Superior temporal gyrus (tissue), 1 donor: ENCODE measurements around the gene PC.

Experiments
- DNase-seq: peaks from one replicate; pipeline ENCODE4 v3.0.0-alpha.2; 2016; ENCODE audit errors: extremely low spot score

The PC gene

GRCh38 chr11:66912361-66912760 is 45.8 kb downstream of the PC start:
- no peak for DNase-seq

- no peak for DNase-seq
These were observed 47.5 kb downstream of the PC start for GRCh38 chr11:66910669-66911068.

- DNase-seq = no peak
These were observed 48.2 kb downstream of the PC start for GRCh38 chr11:66910016-66910415.

GRCh38 chr11:66909181-66909580 is 49.0 kb downstream of the PC start:
- no peak for DNase-seq

- DNase-seq = no peak
These were observed 50.2 kb downstream of the PC start for GRCh38 chr11:66907751-66908630.

- DNase-seq = no peak
These were observed 52.0 kb downstream of the PC start for GRCh38 chr11:66906061-66906733.

GRCh38 chr11:66905631-66906030 is 52.6 kb downstream of the PC start:
- DNase-seq = no peak

- no peak for DNase-seq
These were observed 53.1 kb downstream of the PC start for GRCh38 chr11:66904981-66905521.

- no peak for DNase-seq
These were observed 53.6 kb downstream of the PC start for GRCh38 chr11:66904561-66904960.

GRCh38 chr11:66904055-66904454 is 54.1 kb downstream of the PC start:
- no peak for DNase-seq

- no peak for DNase-seq
These were observed 55.6 kb downstream of the PC start for GRCh38 chr11:66902486-66903177.

- no peak for DNase-seq
These were observed 56.2 kb downstream of the PC start for GRCh38 chr11:66901964-66902390.

GRCh38 chr11:66894141-66894540 is 64.0 kb downstream of the PC start:
- DNase-seq = no peak

- DNase-seq = no peak
These were observed 65.3 kb downstream of the PC start for GRCh38 chr11:66892911-66893310.

GRCh38 chr11:66891851-66892660 is 66.1 kb downstream of the PC start:
- no peak for DNase-seq

- no peak for DNase-seq
These were observed 68.2 kb downstream of the PC start for GRCh38 chr11:66889960-66890359.

- no peak for DNase-seq
These were observed 69.9 kb downstream of the PC start for GRCh38 chr11:66888282-66888681.

- no peak for DNase-seq
These were observed 70.7 kb downstream of the PC start for GRCh38 chr11:66887526-66887925.

GRCh38 chr11:66886671-66887221 is 71.4 kb downstream of the PC start:
- DNase-seq = no peak

- DNase-seq = no peak
These were observed 72.2 kb downstream of the PC start for GRCh38 chr11:66885950-66886440.

GRCh38 chr11:66885469-66885868 is 72.7 kb downstream of the PC start:
- DNase-seq = no peak
